HG02610 (cell line): Measurements from ENCODE around the gene ACLY.

Experiments
- ATAC-seq: cut with Tn5 transposase; IDR thresholded peaks from one replicate; pipeline ENCODE4 v1.9.1; 2021; ENCODE audit warnings: mild to moderate bottlenecking, moderate library complexity; ENCODE audit not compliant: unreplicated experiment

The ACLY gene

GRCh38 chr17:41914358-41914766 is 4.4 kb downstream of the ACLY start:
- ATAC-seq = no peak

- ATAC-seq = no peak
These were observed 5.0 kb downstream of the ACLY start for GRCh38 chr17:41913798-41914197.

DNA sequence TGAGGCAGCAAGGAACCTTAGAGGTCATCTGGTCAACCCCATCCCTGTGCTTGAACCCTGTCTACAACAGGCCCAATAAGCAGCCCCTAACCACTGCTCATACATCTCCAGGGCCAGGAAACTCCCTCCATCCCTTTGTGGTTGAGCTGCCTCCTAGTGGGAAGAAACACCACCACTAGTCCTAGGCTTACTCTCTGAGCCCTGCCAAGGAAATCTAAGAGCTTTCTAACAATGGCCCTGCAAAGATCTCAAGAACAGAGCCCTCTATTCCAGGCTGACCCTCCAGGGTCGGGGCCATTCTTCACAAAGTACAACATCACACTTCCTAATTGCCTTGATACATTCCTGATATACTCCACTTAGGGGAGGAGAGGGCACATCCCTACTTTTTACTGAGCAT is 5.8 kb downstream of the ACLY start:
- no peak for ATAC-seq

DNA sequence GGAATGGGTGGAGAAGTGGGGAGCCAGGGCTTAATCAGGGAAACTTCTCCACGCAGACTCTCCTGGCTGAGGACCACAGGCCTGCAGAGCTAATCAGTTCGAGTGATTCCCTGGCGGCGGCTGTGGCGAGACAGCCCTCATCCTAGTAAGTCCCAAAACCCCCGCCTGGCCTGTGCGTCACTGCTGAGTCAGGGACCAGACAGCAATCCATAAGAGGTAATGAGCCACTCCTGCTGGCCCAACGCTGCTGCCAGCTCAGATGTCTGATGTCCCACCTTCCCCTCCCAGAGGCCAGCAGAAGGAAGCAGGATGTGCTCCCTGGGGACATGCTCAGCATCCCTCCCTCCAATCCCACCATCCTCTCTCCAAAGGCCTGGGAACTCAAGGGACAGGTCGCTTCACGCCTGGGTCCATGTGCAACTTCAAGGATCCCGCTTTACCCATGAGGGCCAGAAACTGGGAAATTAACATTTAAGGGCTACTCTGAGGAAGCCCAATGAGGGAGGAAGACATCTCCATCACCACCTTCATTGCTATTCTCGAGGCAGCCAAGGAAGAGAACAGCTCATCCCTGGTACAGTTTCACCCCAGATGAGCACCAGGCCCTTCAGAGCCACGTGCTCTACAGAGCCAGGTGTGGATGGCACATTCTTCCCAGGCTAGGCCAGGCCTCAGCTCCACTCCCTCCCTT is 7.9 kb downstream of the ACLY start:
- ATAC-seq = no peak

DNA sequence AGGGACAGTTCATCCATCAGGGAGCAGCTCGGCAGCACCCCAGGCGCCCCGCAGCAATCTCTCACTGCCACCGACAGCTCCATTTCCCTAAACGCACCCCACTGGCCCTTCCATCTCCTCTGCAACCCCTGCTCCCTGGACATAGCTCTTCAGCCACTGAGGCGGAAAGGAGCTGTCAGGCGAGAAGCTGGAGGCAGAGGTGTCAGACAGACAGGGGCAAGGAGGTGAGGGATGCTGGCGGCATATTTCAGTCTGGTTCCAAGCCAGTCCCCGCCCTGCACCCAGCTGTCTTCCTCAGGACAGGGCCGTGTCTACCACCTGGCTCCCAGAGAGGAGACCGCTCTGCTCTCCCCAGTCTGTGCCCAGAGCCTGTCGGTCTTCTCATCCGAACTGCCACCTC is 9.7 kb downstream of the ACLY start:
- ATAC-seq = no peak

DNA sequence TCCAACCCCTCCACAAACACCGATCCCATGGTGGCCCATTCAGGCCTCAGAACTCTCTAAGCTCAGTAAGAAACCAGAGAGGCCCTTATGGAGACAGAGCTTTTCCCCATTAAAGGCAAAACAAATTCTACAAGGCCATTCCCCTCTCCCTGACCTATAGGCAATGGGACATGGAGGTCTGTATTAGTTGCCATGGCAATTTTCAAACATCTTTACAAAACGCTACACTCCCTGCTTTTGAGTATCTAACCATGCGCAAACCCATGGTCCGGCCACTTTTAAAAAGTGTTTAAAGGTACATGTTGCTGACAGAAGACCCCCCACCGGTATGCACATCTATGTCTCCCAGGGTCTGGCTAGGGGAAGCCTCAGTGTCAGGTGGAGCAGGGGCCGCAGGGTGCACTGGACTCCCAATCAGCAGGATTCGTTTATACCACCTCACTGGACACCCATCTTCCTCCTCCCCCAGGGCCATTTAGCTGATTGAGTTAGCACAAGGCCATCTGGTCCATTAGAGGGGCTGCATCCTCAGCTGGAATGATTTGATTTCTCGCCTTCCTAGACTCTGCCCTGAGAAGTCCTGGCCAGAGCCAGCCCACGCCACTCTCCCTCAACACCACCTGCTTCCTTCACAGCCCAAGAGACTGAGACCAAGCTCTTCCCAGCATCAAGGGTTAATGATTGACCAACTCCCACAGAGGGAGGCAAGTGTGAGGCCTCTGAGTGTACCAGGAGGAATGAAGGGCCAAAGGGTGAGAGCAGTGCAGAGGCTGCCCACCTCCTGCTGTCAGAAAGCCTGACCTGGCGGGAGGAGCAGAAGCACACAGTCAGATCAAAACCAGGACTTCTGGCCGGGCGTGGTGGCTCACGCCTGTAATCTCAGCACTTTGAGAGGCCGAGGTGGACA is 10.9 kb downstream of the ACLY start:
- ATAC-seq = no peak

DNA sequence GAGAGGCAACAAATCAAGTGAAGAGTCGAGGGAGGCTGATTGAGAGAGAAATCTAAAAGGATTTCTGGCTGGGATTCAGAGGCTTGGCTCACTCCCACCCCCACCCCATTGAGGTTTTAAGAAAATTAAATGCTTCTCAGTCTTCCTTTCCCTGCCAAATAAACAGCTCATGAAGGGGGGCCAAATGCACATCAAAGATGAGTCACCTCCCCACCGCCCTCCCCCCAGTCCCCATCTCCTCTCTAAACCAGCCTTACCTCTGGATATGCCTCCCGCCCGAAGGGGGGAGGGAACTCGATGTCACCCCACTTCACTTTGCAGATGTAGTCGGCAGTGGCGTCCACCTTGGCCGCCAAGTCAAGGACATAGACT is 11.6 kb downstream of the ACLY start:
- no peak for ATAC-seq

- no peak for ATAC-seq
These were observed 12.1 kb downstream of the ACLY start for GRCh38 chr17:41906465-41907184.

DNA sequence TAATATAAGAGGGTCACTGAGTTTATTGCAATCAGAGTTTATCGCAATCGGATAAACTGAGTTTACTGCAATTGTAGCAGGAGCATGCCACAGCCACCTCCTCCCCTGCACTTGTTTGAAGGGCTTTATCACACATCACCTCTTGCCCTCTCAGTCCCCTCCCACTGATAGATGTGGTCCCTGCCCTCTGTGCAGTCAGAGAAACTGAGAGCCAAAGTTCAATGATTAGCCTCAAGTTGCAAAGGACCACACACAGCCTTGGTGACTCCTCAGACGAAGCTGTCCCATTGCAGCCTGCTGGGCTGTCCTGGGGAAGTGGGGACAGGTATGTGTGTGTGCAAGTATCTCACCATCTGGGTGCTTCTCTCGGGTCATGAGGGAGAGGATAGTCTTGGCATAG is 13.6 kb downstream of the ACLY start:
- ATAC-seq = no peak

GRCh38 chr17:41904242-41904841 is 14.4 kb downstream of the ACLY start:
- ATAC-seq = no peak

DNA sequence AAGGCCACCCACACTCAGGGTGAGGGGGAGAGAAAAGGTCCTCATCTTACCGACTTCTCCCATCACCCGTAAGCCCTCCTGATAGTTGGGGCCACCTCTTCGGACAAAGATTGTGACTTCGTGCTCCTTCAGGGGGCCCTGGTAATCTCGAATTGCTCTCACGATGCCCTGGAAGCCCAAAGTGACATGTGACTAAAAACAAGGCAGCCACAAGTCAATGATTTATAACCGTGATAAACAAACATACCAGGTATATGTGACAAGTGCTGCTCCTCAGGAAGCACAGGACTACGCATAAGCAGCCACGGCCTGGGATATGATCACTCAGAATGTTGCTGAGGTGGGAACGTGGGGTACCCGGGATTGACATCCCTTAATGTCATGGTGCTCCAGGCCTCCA is 17.1 kb downstream of the ACLY start:
- no peak for ATAC-seq

DNA sequence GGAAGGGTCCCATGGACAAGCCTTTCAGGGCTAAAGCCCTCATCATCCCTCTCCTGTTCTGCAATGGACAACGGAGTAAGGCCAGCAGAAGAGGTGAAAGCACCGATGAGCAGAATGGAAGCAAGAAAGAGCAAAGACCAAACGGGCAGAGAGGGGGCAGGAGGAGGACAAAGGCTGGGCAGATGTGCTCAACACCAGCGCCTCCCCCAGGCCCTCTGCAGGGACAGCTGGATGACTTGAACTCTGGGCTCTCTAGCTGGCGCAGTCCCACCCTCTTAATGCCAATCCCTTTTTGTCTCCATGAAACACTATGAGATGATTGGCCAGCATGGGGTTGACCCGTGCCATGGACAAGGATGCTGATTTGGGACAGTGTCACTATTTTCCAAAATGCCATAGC is 22.0 kb downstream of the ACLY start:
- ATAC-seq = no peak

DNA sequence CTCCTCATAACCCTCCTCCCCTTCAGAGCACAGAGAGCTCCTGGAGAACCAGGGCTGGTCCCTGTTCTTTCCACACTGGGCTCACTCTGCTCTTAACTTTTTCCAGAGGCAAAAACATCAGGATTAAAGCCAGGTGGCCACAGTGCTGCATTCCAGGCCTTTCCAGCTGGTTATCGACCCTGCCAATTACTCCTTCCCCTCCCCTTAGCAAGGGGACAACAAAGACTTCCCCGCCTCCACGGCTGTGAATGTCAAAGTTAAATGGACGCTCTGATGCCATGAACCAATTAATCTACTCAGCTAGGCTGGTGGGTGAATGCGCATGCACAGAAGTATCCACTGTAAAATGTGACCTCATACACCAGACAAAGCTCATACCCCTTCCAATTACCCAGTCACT is 23.1 kb downstream of the ACLY start:
- no peak for ATAC-seq

GRCh38 chr17:41894791-41895331 is 23.9 kb downstream of the ACLY start:
- no peak for ATAC-seq

DNA sequence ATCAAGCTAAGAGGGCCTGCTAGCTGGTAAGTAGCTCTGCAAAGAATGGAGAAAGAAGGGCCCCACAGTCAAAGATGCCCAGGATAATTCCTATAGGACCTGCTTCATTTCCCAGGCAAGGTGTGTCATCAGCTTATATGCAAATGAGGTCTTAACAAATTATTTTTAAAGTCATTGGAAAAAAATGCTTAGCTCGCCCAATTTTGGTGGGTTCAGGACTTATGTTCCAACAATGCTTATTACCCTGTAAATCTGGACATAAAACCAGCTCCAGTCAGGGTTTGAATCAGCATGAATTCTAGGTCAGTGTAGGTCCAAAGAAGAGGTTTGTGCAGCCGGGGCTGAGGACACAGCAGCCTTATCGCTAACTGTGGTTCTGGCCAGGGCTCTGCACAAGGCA is 25.4 kb downstream of the ACLY start:
- no peak for ATAC-seq

GRCh38 chr17:41892021-41892376 is 26.8 kb downstream of the ACLY start:
- no peak for ATAC-seq

- no peak for ATAC-seq
These were observed 27.4 kb downstream of the ACLY start for GRCh38 chr17:41891135-41892020.

DNA sequence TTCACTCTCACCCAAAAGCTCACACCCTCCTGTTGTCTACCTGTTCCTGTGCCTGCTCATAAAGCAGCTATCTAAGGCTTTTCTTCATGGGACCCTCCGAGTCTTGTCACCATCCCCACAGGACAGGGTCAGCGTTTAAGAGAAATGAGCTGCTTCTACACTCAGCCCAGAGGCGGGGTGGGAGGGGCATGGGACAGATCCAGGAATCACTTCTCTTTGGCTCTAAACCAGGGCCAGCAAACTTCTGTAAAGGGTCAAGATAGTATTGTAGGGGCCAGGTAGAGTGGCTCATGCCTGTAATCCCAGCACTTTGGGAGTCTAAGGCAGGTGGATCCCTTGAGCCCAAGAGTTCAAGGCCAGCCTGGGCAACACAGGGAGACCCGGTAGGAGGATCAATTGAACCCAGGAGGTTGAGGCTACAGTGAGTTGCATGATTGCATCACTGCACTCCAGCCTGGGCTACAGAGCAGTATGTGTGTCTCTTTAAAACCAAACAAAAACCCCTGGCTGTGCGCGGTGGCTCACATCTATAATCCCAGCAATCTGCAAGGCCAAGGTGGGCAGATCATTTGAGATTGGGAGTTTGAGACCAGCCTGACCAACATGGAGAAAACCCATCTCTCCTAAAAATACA is 30.3 kb downstream of the ACLY start:
- no peak for ATAC-seq

DNA sequence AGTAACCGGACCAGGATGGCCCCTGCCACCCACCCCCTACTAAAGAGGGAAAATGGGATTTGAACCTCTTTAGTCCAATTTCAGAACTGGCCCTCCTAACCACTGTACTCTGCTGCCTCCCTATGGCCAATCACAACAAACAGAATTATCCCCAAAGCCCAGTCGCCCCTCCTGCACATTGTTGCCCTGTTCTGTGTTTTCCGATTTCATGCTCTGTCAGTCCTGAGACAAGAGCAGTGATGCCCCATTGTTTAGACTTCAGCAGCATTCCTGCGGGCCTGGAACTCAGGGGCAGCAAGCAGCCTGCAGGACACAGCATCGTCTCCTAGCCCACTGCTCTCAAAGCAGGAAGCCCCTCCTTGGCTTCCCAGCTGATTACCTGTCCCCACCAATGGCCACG is 33.0 kb downstream of the ACLY start:
- ATAC-seq = no peak

- no peak for ATAC-seq
These were observed 36.0 kb downstream of the ACLY start for GRCh38 chr17:41882756-41883155.
